Activated CD4-positive, alpha-beta T cell treated with anti-CD3 and anti-CD28 coated beads, Interleukin-2, Interleukin-4, amounts not matched to agents 100 ng/mL and 50 ng/mL, durations not matched to agents 16 hours and 8 hours (primary cell): ENCODE measurements around the gene DYSF.
"Not testable (repeated sequence)": the region's sequence is repeated elsewhere in the genome, so short reads cannot be mapped to it uniquely, and the experiment has no call there.

ENCODE experiments used
- DNase-seq: peaks from one replicate; pipeline ENCODE4 v3.0.0-alpha.2; 2020; ENCODE audit warnings: low spot score

The DYSF gene

DNA sequence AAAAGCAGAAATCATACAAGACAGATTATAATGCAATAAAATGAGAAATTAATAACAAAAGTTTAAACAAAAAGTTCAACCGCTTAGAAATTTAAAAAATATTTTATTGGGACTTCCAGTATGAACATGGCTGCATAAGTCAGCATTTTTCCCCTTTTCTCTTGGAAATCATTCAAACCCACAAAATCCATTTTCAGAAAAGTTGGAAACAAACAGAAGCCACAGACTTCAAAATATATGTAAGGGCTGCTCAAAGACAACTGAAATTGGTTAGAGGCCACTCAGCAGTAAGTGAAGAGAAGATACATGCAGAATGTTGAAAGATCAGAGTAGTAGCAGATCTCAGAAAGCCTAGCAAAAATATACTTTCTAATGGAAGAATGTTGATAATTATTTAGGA lies 194.0 kb downstream of the DYSF start:
- no peak for DNase-seq

DNA sequence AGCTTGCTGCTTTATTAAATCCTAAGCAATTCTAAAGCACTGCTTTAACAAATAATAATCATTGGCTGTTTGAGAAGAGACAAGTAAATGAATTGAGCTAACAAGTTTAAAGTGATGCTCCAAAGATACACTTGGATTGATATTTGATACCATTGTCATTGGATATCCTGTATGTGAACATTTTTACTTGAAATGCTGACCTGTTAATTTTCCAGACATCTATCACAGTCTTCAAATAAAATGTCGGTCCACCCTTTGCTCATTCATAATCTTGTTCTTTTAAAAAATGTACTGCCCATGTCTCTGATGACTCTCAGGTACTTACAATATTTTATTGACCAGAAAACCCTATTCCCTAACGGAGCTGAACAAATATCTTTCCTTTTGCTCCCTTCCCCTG lies 202.1 kb downstream of the DYSF start:
- DNase-seq, result no peak

DNA sequence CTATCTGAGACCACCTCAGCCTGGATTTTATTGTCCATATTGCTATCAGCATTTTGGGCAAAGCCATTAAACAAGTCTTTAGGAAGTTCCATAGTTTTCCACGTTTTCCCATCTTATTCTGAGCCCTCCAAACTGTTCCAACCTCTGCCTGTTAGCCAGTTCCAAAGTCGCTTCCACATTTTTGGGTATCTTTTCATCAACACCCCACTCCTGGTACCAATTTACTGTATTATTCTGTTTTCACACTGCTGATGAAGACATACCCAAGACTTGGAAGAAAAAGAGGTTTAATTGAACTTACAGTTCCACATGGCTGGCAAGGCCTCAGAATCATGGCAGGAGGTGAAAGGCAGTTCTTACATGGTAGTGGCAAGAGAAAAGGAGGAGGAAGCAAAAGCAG lies 204.9 kb downstream of the DYSF start:
- not testable (repeated sequence) for DNase-seq

DNA sequence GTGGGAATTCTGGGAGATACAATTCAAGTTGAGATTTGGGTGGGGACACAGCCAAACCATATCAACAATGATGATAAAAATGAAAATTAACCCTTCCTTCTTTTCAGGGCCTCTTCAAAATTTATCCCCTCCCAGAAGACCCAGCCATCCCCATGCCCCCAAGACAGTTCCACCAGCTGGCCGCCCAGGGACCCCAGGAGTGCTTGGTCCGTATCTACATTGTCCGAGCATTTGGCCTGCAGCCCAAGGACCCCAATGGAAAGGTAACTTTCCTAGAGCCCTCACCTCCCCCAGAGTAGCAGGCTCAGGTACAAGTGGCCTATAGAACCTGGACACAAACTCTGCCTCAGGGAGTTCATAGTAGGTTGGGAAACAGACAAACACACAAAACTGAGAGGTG lies 205.4 kb downstream of the DYSF start:
- DNase-seq, result no peak

DNA sequence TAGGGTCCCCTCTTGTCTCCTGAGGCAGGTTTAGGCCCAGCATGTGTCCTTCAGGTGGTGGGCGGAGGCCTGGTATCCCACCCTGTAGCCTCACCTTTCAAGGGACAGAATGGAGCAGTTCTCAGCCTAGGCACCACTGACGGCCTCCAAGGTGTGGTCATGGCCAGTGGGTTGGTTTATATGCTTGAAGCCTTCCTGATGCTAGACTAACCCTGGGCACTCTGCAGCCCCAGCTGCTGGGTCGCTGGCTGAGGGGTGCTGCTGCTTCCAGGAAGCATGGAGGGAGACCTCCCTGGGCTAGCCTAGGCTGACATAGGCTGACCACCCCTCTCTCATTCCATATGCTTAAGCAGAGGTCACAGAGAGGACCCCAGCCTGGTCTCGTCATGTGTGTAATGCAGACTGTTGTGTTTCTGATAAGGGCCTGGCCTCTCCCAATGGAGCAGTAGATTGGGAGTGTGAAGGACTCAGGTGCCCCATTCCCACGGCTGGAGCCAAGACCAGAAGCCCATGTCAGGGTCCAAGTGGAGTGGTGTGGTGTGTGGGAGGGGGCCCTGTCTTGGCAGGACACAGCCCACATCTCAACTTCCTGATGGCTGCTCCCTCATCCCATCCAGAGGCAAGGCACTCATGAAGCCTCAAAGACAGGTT lies 206.6 kb downstream of the DYSF start:
- DNase-seq, result no peak

DNA sequence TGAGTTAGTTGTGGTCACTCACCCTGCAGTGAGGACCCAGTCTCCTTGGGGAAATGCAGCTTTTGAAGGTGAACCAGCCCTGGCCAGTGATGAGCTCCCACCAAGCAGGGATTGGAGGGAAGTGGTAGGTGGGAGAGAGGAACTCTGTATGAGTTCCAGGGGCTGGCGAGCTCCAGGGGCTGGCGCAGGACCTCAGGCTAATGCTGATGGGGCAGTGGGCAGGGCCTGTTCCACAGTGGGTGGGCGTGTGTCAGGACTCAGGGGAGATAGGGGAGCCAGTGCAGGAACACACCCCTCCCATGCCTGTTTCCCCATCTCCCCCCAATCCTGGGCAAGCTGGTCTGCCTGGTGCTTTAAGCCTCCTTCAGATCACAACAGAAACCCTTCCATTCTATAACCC lies 208.4 kb downstream of the DYSF start:
- no peak for DNase-seq

DNA sequence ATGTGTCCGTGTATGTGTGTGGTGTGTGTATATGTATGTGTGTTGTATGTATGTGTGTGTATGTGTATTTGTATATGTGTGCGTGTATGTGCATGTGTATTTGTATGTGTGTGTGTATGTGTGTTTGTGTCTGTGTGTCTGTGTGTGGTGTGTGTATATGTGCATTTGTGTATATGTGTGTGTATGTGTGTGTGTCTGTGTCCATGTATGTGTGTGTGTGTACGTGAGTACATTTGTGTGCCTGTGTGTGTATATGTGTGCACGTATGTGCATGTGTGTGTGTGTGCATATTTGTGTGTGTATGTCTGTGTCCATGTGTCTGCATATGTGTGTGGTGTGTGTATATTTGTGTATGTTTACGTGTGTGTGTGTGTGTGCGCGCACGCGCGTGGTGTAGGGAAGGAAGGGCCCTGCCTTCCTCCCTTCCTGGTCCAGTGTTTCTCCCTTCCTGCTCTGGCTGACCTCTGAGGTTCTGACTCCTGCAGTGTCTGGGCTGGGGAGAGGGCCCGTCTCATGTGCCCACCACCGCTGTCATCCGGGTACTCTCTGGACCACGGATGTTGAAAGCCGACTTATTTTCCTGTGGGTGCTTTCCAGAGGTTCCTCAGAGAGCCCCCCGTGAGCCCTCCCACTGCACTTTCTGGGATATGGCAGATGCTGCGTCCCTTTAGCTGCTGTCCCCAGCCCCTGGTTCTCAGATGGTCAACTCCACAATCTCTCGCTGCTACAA lies 209.5 kb downstream of the DYSF start:
- no peak for DNase-seq

DNA sequence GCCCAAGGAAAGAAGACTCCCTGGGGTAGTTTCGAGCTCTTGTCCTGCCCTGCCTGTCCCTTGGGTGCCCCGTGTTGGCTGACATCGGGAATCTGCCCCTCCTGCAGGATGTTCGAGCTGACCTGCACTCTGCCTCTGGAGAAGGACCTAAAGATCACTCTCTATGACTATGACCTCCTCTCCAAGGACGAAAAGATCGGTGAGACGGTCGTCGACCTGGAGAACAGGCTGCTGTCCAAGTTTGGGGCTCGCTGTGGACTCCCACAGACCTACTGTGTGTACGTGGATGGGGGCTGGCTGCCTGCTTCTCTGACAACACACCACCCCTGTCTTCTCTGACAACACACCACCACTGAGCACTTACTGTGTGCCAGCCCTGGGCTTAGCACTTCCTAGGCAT lies 210.8 kb downstream of the DYSF start:
- no peak for DNase-seq

DNA sequence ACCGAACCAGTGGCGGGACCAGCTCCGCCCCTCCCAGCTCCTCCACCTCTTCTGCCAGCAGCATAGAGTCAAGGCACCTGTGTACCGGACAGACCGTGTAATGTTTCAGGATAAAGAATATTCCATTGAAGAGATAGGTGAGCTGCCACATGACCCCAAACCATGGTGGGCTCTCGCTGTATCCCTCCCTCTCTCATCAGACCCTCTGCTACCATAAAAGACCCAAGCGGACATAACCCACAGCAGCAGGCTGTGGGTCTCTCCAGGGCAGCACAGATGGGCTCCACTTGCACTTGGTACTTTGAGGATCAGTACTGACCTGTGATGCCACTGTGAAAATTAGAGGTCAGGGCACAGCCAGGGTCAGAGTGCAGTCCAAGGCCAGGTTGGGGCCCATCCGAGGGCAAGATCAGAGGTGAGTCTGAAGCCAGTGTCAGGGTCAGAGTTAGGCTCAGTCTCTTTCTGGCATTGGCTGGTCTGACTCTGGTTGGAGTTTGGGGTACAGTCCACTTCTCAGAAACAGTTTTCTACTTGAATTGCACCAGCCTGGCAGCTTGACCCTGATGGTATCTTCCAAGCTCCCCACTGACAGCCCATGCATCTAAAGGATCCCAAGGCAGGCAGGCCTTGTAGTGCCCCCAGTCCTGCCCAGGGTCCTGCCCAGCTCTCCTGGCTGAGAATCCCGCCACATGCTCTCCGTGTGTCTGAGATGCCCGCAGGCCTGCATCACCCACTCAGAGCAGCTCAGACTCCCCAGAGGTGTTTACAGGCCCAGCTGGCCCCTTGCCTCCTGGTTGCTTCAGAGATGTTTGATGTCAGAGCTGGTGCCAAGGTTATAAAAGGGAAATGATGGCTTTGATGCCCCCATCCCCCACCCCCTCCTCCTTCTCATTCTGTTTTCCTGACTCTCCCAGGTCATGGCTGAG lies 212.1 kb downstream of the DYSF start:
- no peak for DNase-seq

DNA sequence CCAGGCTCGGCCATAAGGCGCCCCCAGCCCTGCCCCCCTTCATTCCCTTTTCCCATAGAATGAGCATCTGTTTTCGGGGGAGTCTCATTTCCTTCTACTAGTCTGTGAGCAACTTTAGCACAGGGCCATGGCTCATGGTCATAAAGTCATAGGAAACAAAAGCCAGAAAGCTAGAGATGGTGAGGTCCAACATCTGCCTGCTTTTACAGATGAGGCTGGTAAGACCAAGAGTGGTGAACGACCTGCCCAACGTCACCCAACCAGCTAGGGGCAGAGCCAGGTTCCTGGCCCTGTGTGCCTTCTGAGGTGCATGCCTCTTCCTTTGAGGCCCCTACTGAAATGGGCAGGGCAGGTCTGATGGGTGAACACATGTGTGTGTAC lies 212.7 kb downstream of the DYSF start:
- no peak for DNase-seq

DNA sequence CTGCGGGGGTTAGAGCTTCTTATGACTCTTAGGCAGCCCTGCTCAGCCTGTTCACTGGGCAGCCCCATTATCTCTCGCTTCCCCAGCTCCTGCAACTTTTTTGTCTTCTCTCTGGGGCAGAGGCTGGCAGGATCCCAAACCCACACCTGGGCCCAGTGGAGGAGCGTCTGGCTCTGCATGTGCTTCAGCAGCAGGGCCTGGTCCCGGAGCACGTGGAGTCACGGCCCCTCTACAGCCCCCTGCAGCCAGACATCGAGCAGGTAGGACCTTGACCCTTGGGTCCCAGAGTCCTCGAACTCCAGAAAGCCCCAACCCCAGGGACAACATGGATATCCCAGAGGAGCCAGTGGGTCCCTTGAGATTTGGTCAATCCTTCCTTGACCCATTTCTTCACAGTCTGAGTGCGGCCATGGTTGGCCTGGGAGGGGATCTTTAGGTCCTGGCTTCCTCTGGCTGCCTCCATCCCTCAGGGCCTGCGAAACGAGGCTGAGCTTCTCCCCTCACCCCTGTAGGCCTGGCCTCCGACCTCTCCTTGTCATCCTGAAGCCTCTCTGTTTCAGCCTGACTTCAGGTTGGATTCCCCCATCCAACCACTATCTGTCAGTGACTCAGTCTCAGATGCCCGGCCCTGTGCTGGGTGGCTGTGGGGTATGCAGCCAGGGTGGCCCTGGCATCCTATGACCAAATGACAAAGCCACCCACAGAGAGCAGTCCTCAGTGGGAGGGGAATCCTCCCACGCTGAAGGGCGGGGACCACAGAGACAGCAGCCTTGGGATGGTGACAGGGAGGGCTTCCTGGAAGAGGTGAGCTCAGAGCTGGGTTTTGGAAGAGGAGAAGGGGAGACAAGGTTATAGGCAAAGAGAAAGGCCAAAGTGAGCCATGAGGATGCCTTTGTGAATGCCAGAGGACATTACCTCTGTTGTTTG lies 214.2 kb downstream of the DYSF start:
- DNase-seq, result no peak

DNA sequence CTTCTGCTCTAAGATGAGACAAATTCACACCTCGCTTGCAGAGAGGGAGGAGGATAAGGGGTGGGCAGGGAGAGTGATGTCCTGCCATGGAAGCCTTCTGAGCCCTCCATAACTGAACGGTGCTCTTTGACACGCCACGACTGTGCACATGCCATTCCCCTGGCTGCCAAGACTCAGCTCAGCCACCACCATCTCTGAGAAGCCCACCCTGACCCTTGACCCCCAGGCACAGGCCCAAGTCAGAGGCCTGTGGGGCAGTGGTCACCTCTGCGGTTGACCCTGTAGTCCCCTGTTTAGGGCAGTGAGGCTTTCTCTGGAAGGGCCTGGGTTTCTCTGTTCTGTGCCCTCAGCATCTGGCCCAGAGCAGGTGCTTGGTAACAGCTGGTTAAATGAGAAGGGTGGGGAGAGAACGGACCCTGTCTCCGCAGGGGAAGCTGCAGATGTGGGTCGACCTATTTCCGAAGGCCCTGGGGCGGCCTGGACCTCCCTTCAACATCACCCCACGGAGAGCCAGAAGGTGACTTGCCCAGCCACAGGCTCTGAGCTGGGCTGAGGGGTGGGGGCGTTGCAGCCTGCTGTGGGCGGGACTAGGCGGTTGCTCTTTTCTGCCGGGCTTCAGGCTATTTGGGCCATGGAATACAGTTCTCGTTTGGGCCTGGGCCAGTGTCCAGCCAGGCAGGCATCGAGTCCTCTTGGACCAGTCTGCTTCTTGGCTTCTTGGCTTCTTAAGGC lies 215.1 kb downstream of the DYSF start:
- no peak for DNase-seq

DNA sequence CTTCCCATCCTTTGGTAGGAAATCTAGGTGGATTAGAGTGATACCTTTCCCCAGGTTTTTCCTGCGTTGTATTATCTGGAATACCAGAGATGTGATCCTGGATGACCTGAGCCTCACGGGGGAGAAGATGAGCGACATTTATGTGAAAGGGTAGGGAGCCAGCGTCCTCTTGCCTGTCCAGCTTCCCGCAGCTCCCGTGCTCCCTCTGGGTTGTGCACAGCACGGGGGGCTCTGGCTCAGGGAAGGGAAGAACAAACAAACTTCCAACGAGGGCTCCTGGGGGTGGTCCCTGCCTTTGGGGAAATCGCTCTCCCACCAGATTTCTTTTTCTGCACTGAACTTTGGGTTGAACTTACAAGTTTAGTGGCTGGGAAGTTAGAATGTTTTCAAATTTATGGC lies 215.7 kb downstream of the DYSF start:
- no peak for DNase-seq

DNA sequence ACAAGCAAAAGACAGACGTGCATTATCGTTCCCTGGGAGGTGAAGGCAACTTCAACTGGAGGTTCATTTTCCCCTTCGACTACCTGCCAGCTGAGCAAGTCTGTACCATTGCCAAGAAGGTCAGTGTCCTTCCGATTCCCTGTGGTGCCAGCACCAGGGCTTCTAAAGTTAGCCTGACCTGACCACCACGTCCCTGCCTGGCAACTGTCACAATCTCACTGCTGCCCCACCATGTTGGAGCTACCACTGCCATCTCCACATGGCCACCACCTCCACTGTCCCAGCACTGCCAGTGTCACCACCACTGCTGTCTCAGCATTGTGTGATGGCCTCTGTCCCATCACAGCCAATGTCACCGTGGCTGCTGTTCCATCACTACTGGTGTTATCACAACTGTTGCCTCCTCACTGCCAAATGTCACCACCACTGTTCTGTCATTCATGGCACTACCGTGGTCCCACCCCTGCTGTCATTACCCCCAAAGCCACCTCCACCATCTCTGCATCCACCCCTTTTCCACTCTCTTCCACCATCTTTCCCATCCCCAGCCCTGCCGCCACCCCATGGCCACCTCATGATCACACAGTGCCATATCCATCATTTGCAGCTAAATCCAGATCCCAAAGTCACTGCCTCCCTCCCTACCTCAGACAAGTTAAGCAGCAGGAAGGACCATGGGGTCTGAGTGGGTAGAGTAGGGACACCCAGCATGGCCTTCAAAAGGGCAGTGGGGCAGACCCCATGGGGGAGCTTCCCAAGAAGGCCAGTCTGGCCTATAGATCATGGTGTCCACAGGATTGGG lies 216.5 kb downstream of the DYSF start:
- no peak for DNase-seq

DNA sequence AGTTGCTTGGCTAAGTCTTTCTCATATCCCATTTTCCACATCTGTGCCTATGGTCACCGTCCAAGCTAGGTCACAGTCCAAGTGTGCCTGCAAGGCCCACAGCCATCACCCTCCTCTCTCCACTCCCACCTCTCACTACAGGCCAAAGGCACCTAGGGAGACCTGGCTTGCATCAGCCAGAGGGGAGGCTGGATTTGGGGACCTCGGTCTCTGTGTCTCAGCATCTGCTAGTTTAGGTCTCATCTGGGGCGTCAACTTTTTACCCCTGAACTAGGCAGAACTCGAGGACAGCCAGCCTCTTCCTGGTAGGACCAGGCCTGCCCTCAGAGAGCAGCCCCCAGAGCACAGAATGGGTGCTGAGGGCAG lies 217.1 kb downstream of the DYSF start:
- no peak for DNase-seq

DNA sequence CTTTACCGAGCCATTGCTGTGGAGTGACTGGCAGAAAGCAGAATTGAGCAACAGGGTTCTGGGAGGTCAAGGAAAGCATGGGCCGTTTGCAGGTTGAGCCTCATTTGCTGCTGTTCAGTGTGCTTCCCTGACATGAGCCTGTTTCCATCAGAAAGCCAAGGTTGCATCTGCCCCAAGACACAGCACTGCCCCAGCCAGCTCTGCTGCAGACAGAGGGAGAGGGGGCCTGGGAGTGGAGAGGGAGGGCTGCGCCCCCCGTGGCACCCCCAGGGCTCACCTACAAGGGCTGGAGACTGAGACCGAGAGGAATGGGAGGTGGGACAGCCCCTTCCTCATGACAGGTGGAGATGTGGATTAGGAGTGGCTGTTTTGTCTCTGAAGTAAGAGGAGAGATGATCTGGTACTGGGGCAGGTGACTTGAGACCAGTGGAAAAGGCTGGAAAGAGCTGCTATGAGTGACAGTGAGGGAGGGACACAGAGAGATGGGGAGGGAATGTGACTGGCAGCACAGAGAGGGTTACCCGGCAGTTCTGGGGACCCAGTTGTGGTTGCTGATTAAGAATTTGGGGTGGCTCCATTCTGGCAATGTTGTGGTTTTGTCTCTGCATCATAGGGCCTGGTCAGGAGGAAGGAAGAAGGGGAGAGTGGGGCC lies 218.0 kb downstream of the DYSF start:
- DNase-seq, result no peak

DNA sequence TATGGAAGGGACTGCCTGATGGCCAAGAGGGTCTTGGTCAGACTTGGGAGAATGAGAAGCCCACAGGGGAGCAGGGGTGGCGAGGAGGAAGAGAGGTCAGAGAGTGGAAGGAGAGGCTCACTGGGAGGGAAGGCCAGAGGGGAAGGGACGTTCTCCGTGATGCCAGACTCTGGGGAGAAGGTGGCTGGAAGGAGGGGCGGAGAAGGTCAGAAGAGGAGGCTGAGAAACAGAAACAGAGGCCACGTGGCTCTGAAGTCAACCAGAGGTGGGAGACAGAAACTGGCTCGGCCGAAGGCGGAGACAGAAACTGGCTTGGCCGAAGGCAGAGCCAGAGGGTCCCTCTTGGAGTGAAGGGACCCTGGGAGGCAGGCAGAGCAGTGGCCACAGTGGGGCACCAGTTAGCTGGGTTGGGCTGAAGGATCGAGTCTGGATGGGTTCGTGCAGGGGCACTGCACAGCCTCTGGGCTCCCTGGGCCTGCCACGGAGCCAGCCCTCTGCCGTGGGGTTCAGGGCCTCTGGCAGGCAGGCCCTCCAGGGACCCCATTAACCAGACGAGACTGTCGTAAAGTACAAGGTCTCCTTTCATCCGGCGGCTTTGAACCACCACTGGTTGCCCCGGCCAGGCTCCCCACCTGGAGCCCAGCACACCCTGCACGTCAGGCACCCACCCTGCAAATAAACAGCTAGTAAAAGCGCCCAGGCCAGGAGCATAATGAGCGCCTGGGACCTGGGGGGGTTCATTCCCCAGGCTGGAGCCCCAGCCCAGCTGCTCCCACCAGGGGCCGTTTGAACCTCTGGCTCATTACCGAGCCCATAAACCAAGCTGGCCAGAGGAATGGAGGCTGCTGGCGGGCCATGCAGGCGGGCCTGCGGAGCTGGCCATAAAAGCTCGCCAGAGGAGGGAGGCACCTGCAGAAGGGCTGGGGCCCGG lies 218.8 kb downstream of the DYSF start:
- DNase-seq, result no peak
